Measurements from ENCODE around the gene DYSF.
"Not testable (repeated sequence)": the region's sequence is repeated elsewhere in the genome, so short reads cannot be mapped to it uniquely, and the experiment has no call there.

DYSF gene
- 0 to 0.04 reads per million in 2 experiments for total RNA-seq

- DNase-seq (ENCODE audit: low read depth) = no peak
Observed at GRCh38 chr2:71453404-71454220, at the start of gene DYSF. Gene DYSF (plus strand): TSS chr2:71453561.

- DNase-seq (ENCODE audit: low read depth) = no peak
Observed at GRCh38 chr2:71409611-71410010, 43.8 kb upstream of the DYSF start.

GRCh38 chr2:71410696-71411095 lies 42.7 kb upstream of the DYSF start:
- no peak for DNase-seq (ENCODE audit: low read depth)

DNA sequence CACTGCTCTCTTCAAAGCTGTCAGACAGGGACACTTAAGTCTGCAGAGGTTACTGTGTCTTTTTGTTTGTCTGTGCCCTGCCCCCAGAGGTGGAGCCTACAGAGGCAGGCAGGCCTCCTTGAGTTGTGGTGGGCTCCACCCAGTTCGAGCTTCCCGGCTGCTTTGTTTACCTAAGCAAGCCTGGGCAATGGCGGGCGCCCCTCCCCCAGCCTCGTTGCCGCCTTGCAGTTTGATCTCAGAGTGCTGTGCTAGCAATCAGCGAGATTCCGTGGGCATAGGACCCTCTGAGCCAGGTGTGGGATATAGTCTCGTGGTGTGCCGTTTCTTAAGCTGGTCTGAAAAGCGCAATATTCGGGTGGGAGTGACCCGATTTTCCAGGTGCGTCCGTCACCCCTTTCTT lies 36.5 kb upstream of the DYSF start:
- peak; percentile 19 for DNase-seq (ENCODE audit: low read depth)

DNA sequence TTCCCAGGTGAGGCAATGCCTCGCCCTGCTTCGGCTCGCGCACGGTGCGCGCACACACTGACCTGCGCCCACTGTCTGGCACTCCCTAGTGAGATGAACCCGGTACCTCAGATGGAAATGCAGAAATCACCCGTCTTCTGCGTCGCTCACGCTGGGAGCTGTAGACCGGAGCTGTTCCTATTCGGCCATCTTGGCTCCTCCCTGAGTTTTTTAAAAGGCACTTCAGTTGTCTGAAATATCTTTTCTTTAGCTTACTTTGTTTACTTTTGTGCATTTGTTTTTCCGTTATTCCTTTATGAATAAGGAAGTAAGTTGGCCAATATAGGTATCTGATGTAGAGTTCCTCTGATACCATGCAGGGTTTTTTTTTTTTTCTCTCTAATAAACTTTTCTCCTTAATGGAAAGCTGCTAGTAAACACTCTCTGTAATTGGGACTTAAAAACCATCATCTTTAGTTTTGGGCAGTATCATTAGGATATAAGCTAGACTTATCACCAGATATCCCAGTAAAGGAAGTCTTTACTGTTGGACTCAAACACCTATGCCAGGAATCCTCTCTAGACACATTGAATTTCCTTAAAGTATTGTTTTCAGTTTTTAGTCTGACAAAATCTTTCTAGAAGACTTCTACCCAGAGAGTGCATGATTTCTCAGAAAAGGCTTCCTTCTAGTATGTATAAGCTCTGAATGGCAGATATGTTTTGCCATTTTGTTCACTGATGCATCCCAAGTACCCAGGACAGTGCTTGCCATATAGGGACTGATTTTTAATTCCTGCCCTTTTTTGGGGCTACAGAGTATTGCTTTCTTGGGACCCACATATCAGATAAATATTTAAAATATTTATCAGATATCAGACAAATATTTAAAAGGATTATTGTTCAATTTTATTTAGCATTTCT lies 35.8 kb upstream of the DYSF start:
- no peak for DNase-seq (ENCODE audit: low read depth)

GRCh38 chr2:71419145-71419544 lies 34.2 kb upstream of the DYSF start:
- DNase-seq (ENCODE audit: low read depth) = no peak

DNA sequence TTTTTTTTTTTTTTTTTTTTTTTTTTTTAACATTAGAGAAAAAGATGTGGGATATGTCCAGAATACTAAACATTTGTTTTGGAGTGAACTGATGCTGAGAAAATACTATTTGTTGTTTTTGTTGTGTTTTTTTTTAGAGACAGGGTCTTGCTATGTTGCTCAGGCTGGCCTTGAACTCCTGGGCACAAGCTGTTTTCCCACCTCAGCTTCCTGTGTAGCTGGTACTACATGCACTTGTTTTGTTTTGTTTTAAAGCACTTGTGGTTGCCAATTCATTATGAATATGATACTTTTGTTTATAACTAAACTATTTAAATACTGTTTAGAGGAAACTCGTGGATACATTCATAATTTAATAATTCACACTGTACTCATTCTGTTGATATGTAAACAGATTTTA lies 33.4 kb upstream of the DYSF start:
- no peak for DNase-seq (ENCODE audit: low read depth)

DNA sequence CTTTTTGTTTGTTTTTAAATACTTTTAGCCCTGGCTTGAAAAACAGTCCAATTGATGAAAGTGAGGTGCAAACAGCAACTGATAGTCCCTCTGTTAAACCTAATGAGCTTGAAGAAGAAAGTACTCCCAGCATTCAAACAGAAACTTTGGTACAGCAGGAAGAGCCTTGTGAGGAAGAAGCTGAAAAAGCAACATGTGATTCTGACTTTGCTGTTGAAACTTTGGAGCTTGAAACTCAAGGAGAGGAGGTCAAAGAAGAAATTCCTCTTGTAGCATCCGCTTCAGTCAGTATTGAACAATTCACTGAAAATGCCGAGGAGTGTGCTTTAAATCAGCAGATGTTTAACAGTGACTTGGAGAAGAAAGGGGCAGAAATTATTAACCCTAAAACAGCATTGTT lies 30.6 kb upstream of the DYSF start:
- DNase-seq (ENCODE audit: low read depth) = no peak

- no peak for DNase-seq (ENCODE audit: low read depth)
Observed at GRCh38 chr2:71423817-71424420, 29.4 kb upstream of the DYSF start.

- DNase-seq (ENCODE audit: low read depth) = no peak
Observed at GRCh38 chr2:71426721-71427120, 26.6 kb upstream of the DYSF start.

DNA sequence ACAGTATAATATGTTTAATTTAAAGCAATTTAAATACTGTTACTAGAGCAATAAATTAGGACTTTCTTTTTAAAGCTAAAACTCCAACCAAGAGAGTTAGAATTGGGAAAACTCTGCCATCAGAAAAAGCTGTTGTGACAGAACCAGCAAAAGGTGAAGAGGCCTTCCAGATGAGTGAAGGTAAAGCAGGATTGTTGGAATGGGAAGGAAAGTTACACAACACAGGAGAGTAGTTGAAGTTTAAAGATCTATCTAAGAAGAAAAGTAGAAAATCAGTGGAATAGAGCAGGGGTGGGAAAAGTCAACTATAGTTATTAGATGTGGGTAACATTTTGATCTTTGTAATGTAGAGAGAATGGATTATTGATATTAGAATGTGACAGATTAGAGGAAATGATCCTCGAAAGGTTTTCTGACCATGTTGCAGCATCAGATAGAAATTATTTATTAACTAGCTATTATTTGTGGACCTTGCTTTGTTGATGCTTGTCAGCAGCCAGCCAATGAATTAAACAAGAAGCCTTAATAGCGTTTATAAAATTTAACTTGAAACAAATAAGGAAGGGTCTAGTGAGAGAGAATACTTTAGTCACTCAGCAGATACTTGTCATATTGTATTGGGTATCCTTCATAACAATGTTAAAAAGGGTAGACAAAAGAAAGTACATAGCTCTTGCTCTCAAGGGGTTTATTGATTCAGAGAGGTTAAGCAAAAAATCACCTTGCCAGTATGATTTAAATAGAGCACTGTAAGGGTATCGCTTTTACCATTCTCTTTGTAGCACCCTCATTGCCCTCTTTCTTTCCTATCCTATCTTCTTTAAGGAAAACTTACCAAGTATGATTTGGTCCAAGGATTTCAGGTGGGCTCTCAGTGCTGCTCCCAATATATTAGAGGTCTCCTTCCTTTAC lies 24.6 kb upstream of the DYSF start:
- no peak for DNase-seq (ENCODE audit: low read depth)

- DNase-seq (ENCODE audit: low read depth) = not testable (repeated sequence)
Observed at GRCh38 chr2:71445142-71445541, 8.2 kb upstream of the DYSF start.

- DNase-seq (ENCODE audit: low read depth) = no peak
Observed at GRCh38 chr2:71446505-71446904, 6.9 kb upstream of the DYSF start.

- no peak for DNase-seq (ENCODE audit: low read depth)
Observed at GRCh38 chr2:71449343-71449742, 4.0 kb upstream of the DYSF start.

- no peak for DNase-seq (ENCODE audit: low read depth)
Observed at GRCh38 chr2:71451705-71452104, 1.7 kb upstream of the DYSF start.

- no peak for DNase-seq (ENCODE audit: low read depth)
Observed at GRCh38 chr2:71452565-71452964, 796 bp upstream of the DYSF start.

GRCh38 chr2:71454221-71455010 lies 1.1 kb downstream of the DYSF start:
- no peak for DNase-seq (ENCODE audit: low read depth)

GRCh38 chr2:71455011-71455740 lies 1.8 kb downstream of the DYSF start:
- no peak for DNase-seq (ENCODE audit: low read depth)

GRCh38 chr2:71455741-71456569 lies 2.6 kb downstream of the DYSF start:
- no peak for DNase-seq (ENCODE audit: low read depth)

All from T follicular helper cell (primary cell).